Measurements from ENCODE around the gene DACT2.

DNA sequence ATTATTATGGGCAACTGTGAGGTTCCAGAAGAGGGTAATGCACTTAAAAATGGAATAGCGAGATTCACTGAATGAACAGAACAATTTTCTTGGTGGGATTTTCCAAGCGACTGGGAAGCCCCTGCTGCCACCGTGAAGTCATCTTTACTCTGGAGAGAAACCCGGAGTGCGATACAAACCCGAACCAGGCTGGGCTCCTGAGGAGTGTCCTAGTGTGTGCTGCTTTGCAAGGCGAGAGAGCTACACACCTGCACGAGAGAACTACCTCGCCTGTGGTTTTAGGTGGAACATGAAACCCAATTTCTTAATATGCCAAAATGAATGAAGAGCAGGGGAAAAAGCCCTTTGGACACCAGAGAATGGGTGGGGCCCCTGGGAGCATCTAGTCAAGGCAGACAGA, 33.5 kb upstream of the DACT2 start:
- TF ChIP-seq CTCF (IDR thresholded peaks at IDR 0.05 in 8 of 11, conservative IDR thresholded peaks at IDR 0.05 in 3 of 11) (no peak), POLR2A (IDR thresholded peaks at IDR 0.05) (no peak), POLR2AphosphoS5 (IDR thresholded peaks at IDR 0.05) (no peak)

Measured in spleen (tissue), 7 donors.